HG03097 (cell line): ENCODE measurements around the gene IRS2.

ENCODE experiments used
- ATAC-seq: cut with Tn5 transposase; IDR thresholded peaks from one replicate; pipeline ENCODE4 v1.9.1; 2021; ENCODE audit not compliant: unreplicated experiment, low FRiP score

The IRS2 gene

GRCh38 chr13:109804654-109805053, 18.3 kb upstream of the IRS2 start:
- no peak for ATAC-seq

- no peak for ATAC-seq
These were observed 17.4 kb upstream of the IRS2 start for GRCh38 chr13:109803825-109804224.

GRCh38 chr13:109802936-109803335, 16.6 kb upstream of the IRS2 start:
- ATAC-seq = no peak

- no peak for ATAC-seq
These were observed 8.6 kb upstream of the IRS2 start for GRCh38 chr13:109795011-109795410.

GRCh38 chr13:109794095-109794494, 7.7 kb upstream of the IRS2 start:
- no peak for ATAC-seq

GRCh38 chr13:109792416-109793059, 6.2 kb upstream of the IRS2 start:
- no peak for ATAC-seq

GRCh38 chr13:109790942-109791605, 4.7 kb upstream of the IRS2 start:
- ATAC-seq = no peak

- ATAC-seq = no peak
These were observed 3.7 kb upstream of the IRS2 start for GRCh38 chr13:109790086-109790485.

- ATAC-seq = no peak
These were observed 2.9 kb upstream of the IRS2 start for GRCh38 chr13:109789262-109789661.

GRCh38 chr13:109788372-109789111, 2.2 kb upstream of the IRS2 start:
- ATAC-seq = no peak

- ATAC-seq = no peak
These were observed 962 bp upstream of the IRS2 start for GRCh38 chr13:109787135-109787954.

- ATAC-seq = no peak
These were observed 412 bp downstream of the IRS2 start for GRCh38 chr13:109785892-109786450.

- no peak for ATAC-seq
These were observed 1.1 kb downstream of the IRS2 start for GRCh38 chr13:109785141-109785891.

- ATAC-seq = no peak
These were observed 1.7 kb downstream of the IRS2 start for GRCh38 chr13:109784590-109785140.

- ATAC-seq = no peak
These were observed 2.4 kb downstream of the IRS2 start for GRCh38 chr13:109783815-109784589.

- no peak for ATAC-seq
These were observed 3.0 kb downstream of the IRS2 start for GRCh38 chr13:109783447-109783814.

- no peak for ATAC-seq
These were observed 3.5 kb downstream of the IRS2 start for GRCh38 chr13:109782823-109783431.

- ATAC-seq = no peak
These were observed 4.1 kb downstream of the IRS2 start for GRCh38 chr13:109782066-109782822.
